Neuronal stem cell (in vitro differentiated cells): ENCODE data around the gene FAF1.

ENCODE experiments used
- DNase-seq: peaks from one replicate; pipeline ENCODE4 v3.0.0-alpha.2; 2013; ENCODE audit warnings: low spot score
- H2AFZ ChIP-seq: one replicate; pipeline ENCODE4 v1.6.1; 2013; ENCODE audit warnings: mild to moderate bottlenecking, low read length, inconsistent platforms
- H2AK5ac ChIP-seq: 2 replicates; pipeline ENCODE4 v1.6.1; 2013; ENCODE audit warnings: low read depth, mild to moderate bottlenecking, inconsistent platforms, low read length, moderate library complexity, mixed read lengths
- H2BK120ac ChIP-seq: 2 replicates; pipeline ENCODE4 v1.6.1; 2013; ENCODE audit warnings: low read depth, mild to moderate bottlenecking, inconsistent platforms, low read length, moderate library complexity, mixed read lengths
- H2BK12ac ChIP-seq: one replicate; pipeline ENCODE4 v1.6.1; 2013; ENCODE audit warnings: low read length, inconsistent platforms
- H2BK15ac ChIP-seq: 2 replicates; pipeline ENCODE4 v1.6.1; 2013; ENCODE audit warnings: mild to moderate bottlenecking, low read length, inconsistent platforms, mixed read lengths
- H2BK5ac ChIP-seq: one replicate; pipeline ENCODE4 v1.6.1; 2013; ENCODE audit warnings: inconsistent platforms, mild to moderate bottlenecking, low read length, moderate library complexity
- H3K14ac ChIP-seq: one replicate; pipeline ENCODE4 v1.6.1; 2013; ENCODE audit warnings: low read length, inconsistent platforms
- H3K18ac ChIP-seq: 2 replicates; pipeline ENCODE4 v1.6.1; 2013; ENCODE audit warnings: low read length, inconsistent platforms
- H3K23ac ChIP-seq: 2 replicates; pipeline ENCODE4 v1.6.1; 2013; ENCODE audit warnings: low read depth, mild to moderate bottlenecking, mixed read lengths, low read length, inconsistent platforms; ENCODE audit not compliant: poor library complexity
- H3K27ac ChIP-seq: replicated peaks from 3 replicates; pipeline ENCODE4 v1.5.1; 2013; ENCODE audit warnings: low read length, inconsistent platforms
- H3K27me3 ChIP-seq, 3 experiments: 2 replicates each; pipeline ENCODE4 v1.6.1; 2013; ENCODE audit warnings: low read length in 3 of 3, mild to moderate bottlenecking in 2 of 3, inconsistent platforms in 1 of 3, low read depth in 1 of 3, mixed read lengths in 1 of 3, moderate library complexity in 1 of 3; ENCODE audit not compliant: control insufficient read depth in 3 of 3, insufficient read depth in 3 of 3
- H3K36me3 ChIP-seq, 2 donors: replicated peaks in 1 of 2; 2 replicates each; pipeline ENCODE4 v1.6.1; 2013; ENCODE audit warnings: low read length in 2 of 2; ENCODE audit not compliant: control insufficient read depth in 2 of 2, insufficient read depth in 2 of 2
- H3K4ac ChIP-seq: 2 replicates; pipeline ENCODE4 v1.6.1; 2013; ENCODE audit warnings: inconsistent platforms, mild to moderate bottlenecking, low read length, moderate library complexity
- H3K4me1 ChIP-seq, 2 donors: 1 replicate in 1 of 2; 2 replicates in 1 of 2; pipeline ENCODE4 v1.6.1; 2013; ENCODE audit warnings: low read length in 2 of 2, low read depth in 1 of 2; ENCODE audit not compliant: control insufficient read depth in 2 of 2, insufficient read depth in 1 of 2
- H3K4me2 ChIP-seq: one replicate; pipeline ENCODE4 v1.6.1; 2013; ENCODE audit warnings: mild to moderate bottlenecking, low read length, inconsistent platforms; ENCODE audit not compliant: insufficient read depth, poor library complexity, severe bottlenecking
- H3K4me3 ChIP-seq, 2 donors: 2 replicates each; pipeline ENCODE4 v1.5.1; 2013; ENCODE audit warnings: low read length in 2 of 2, mild to moderate bottlenecking in 2 of 2, inconsistent platforms in 1 of 2, moderate library complexity in 1 of 2
- H3K79me1 ChIP-seq: one replicate; pipeline ENCODE4 v1.6.1; 2013; ENCODE audit warnings: low read depth, mild to moderate bottlenecking, inconsistent platforms, low read length, moderate library complexity
- H3K9ac ChIP-seq: one replicate; pipeline ENCODE4 v1.6.1; 2013; ENCODE audit warnings: mild to moderate bottlenecking, low read depth, low read length, inconsistent platforms; ENCODE audit not compliant: poor library complexity
- H3K9me3 ChIP-seq, 2 donors: replicated peaks in 1 of 2; 2 replicates each; pipeline versions ENCODE3 to v1.6.1; 2013; ENCODE audit warnings: low read length in 2 of 2, mild to moderate bottlenecking in 2 of 2, inconsistent platforms in 1 of 2, low read depth in 1 of 2, mixed read lengths in 1 of 2, moderate library complexity in 1 of 2; ENCODE audit not compliant: control insufficient read depth in 2 of 2, insufficient read depth in 1 of 2
- H4K8ac ChIP-seq: one replicate; pipeline ENCODE4 v1.6.1; 2013; ENCODE audit warnings: low read depth, mild to moderate bottlenecking, inconsistent platforms, low read length, moderate library complexity
- H4K91ac ChIP-seq: one replicate; pipeline ENCODE4 v1.6.1; 2013; ENCODE audit warnings: low read length, low read depth, mild to moderate bottlenecking, inconsistent platforms; ENCODE audit not compliant: poor library complexity
- WGBS, 2 donors: extraction: QIAGEN DNeasy Blood & Tissue Kit; methylation state at CpG; one replicate each; pipeline ENCODE4 v1.1.7; 2013; ENCODE audit warnings: missing lambda C conversion rate in 2 of 2, mixed read lengths in 1 of 2; ENCODE audit not compliant: insufficient read length in 2 of 2, insufficient replicate concordance in 1 of 2; ENCODE audit errors: extremely low coverage in 2 of 2; 5-methylcytosine and 5-hydroxymethylcytosine counted together

Gene FAF1

GRCh38 chr1:50667710-50668356 lies 292.2 kb downstream of the FAF1 start:
- Histone ChIP-seq H2BK12ac (no peak overlapping the region), H4K8ac (no peak overlapping the region), H2BK120ac (no peak overlapping the region), H3K79me1 (no peaks in the 10 kb centered on the region), H3K4ac (no peak overlapping the region), H3K9me3 (no peaks in the 10 kb centered on the region), H2AFZ (no peak overlapping the region), H3K4me2 (no peak overlapping the region), H4K91ac (no peak overlapping the region), H3K14ac (no peak overlapping the region), H3K36me3 (no peaks in the 10 kb centered on the region), H2BK5ac (no peak overlapping the region), H3K27ac (peak overlapping the region; percentile 38), H3K18ac (no peak overlapping the region), H3K9ac (no peak overlapping the region), H3K23ac (no peak overlapping the region), H2BK15ac (no peak overlapping the region), H3K4me1 (peaks cover 0 to 11% of the 10 kb centered on the region in 2 donors), H3K27me3 (no peaks in the 10 kb centered on the region), H2AK5ac (no peak overlapping the region), H3K4me3 (no peak overlapping the region)
- WGBS, 2 donors: no CpG with 5 or more reads among the region's 4 CpGs
- DNase-seq: no peak

GRCh38 chr1:50667272-50667671 lies 292.8 kb downstream of the FAF1 start:
- Histone ChIP-seq H3K27ac (no peak overlapping the region), H3K4me1 (peaks cover 0 to 11% of the 10 kb centered on the region in 2 donors), H3K79me1 (no peaks in the 10 kb centered on the region), H2BK12ac (no peak overlapping the region), H2BK120ac (no peak overlapping the region), H4K8ac (no peak overlapping the region), H3K18ac (no peak overlapping the region), H3K27me3 (no peaks in the 10 kb centered on the region), H2AK5ac (no peak overlapping the region), H2AFZ (no peak overlapping the region), H3K14ac (no peak overlapping the region), H3K9ac (no peak overlapping the region), H3K23ac (no peak overlapping the region), H3K4ac (no peak overlapping the region), H2BK5ac (no peak overlapping the region), H4K91ac (no peak overlapping the region), H3K4me3 (no peak overlapping the region), H2BK15ac (no peak overlapping the region), H3K9me3 (no peaks in the 10 kb centered on the region), H3K36me3 (no peaks in the 10 kb centered on the region), H3K4me2 (no peak overlapping the region)
- DNase-seq: no peak
- WGBS, 2 donors: no CpG with 5 or more reads among the region's 2 CpGs

- no peaks in the 10 kb centered on the region for H3K9me3 ChIP-seq
- H3K27me3 ChIP-seq: no peaks in the 10 kb centered on the region
- DNase-seq: no peak
- H3K36me3 ChIP-seq: no peaks in the 10 kb centered on the region
- no peak overlapping the region for H4K8ac ChIP-seq
- no peak overlapping the region for H3K4me3 ChIP-seq
- no peak overlapping the region for H3K4ac ChIP-seq
- H3K14ac ChIP-seq: no peak overlapping the region
- H3K27ac ChIP-seq: no peak overlapping the region
- no peak overlapping the region for H2BK15ac ChIP-seq
- no peak overlapping the region for H2BK120ac ChIP-seq
- no peak overlapping the region for H3K9ac ChIP-seq
- no peak overlapping the region for H2BK12ac ChIP-seq
- H3K79me1 ChIP-seq: no peaks in the 10 kb centered on the region
- H3K4me1 ChIP-seq: peaks cover 0 to 11% of the 10 kb centered on the region in 2 donors
- no peak overlapping the region for H3K23ac ChIP-seq
- H2AK5ac ChIP-seq: no peak overlapping the region
- H2BK5ac ChIP-seq: no peak overlapping the region
- H3K18ac ChIP-seq: no peak overlapping the region
- no peak overlapping the region for H4K91ac ChIP-seq
- H2AFZ ChIP-seq: no peak overlapping the region
- H3K4me2 ChIP-seq: no peak overlapping the region
These were observed 293.2 kb downstream of the FAF1 start for GRCh38 chr1:50666849-50667248.

GRCh38 chr1:50665413-50665812 lies 294.7 kb downstream of the FAF1 start:
- no peak overlapping the region for H2AK5ac ChIP-seq
- no peak for DNase-seq
- no peak overlapping the region for H4K91ac ChIP-seq

More at GRCh38 chr1:50665413-50665812, 294.7 kb downstream of the FAF1 start:
- Histone ChIP-seq H2BK12ac (no peak overlapping the region), H3K79me1 (no peaks in the 10 kb centered on the region), H3K36me3 (no peaks in the 10 kb centered on the region), H3K4me3 (no peak overlapping the region), H3K4ac (no peak overlapping the region), H3K23ac (no peak overlapping the region), H3K18ac (no peak overlapping the region), H3K4me2 (no peak overlapping the region), H3K9ac (no peak overlapping the region), H2AFZ (no peak overlapping the region), H3K4me1 (peaks cover 2 to 11% of the 10 kb centered on the region in 2 donors), H3K14ac (no peak overlapping the region), H3K9me3 (no peaks in the 10 kb centered on the region), H2BK5ac (no peak overlapping the region), H4K8ac (no peak overlapping the region), H3K27me3 (no peaks in the 10 kb centered on the region), H2BK15ac (no peak overlapping the region), H2BK120ac (no peak overlapping the region), H3K27ac (no peak overlapping the region)
- WGBS, 2 donors: no CpG with 5 or more reads among the region's 2 CpGs
